HUDEP-2 (cell line): Measurements from ENCODE around the gene AFM.
"Not testable (repeated sequence)": the region's sequence is repeated elsewhere in the genome, so short reads cannot be mapped to it uniquely, and the experiment has no call there.

ENCODE experiments used
- DNase-seq, 76 experiments: peaks; one replicate each; lab custom pipeline; 2025; ENCODE audit not compliant: unreplicated experiment in 76 of 76; lab: John Stamatoyannopoulos, UW

Gene AFM

GRCh38 chr4:73501664-73502265 lies 20.2 kb downstream of the AFM start:
- no peak for DNase-seq

GRCh38 chr4:73505567-73505966 lies 24.0 kb downstream of the AFM start:
- DNase-seq, result no peak

- DNase-seq, result no peak
These were observed 26.0 kb downstream of the AFM start for GRCh38 chr4:73507541-73507940.

GRCh38 chr4:73508651-73509050 lies 27.1 kb downstream of the AFM start:
- DNase-seq, result no peak

GRCh38 chr4:73518340-73518739 lies 36.8 kb downstream of the AFM start:
- DNase-seq, result no peak

GRCh38 chr4:73520821-73521220 lies 39.3 kb downstream of the AFM start:
- DNase-seq, result no peak

- no peak for DNase-seq
These were observed 41.6 kb downstream of the AFM start for GRCh38 chr4:73523126-73523525.

- DNase-seq, result no peak
These were observed 44.1 kb downstream of the AFM start for GRCh38 chr4:73525611-73526010.

- DNase-seq, result no peak
These were observed 45.7 kb downstream of the AFM start for GRCh38 chr4:73527196-73527595.

- DNase-seq, result no peak
These were observed 46.6 kb downstream of the AFM start for GRCh38 chr4:73528171-73528570.

GRCh38 chr4:73533515-73534422 lies 52.2 kb downstream of the AFM start:
- DNase-seq, result no peak

GRCh38 chr4:73538162-73538561 lies 56.6 kb downstream of the AFM start:
- no peak for DNase-seq

GRCh38 chr4:73539386-73539785 lies 57.8 kb downstream of the AFM start:
- no peak for DNase-seq

- no peak for DNase-seq
These were observed 59.3 kb downstream of the AFM start for GRCh38 chr4:73540826-73541225.

GRCh38 chr4:73541251-73541650 lies 59.7 kb downstream of the AFM start:
- DNase-seq, result no peak

- DNase-seq, result no peak
These were observed 63.1 kb downstream of the AFM start for GRCh38 chr4:73544620-73545019.

- not testable (repeated sequence) for DNase-seq
These were observed 69.3 kb downstream of the AFM start for GRCh38 chr4:73550865-73551264.
